ENCODE results near the gene DPM1.
A peak's percentile ranks its signal among the peaks of the same experiment; 100 is the strongest.

Gene DPM1

GRCh38 chr20:50931306-50932015 is 26.9 kb downstream of the DPM1 start, which contains the start of gene ADNP:
ADNP (minus strand) TSS chr20:50931437; CDS start chr20:50903996, 27,441 bp downstream.
- peaks cover 36% of the 10 kb centered on the region for H3K79me2 ChIP-seq (ENCODE audit: insufficient read depth, low read depth)
- peaks cover 36% of the 10 kb centered on the region for H3K4me1 ChIP-seq (ENCODE audit: low read depth, poor library complexity, severe bottlenecking)
- H4K20me1 ChIP-seq (ENCODE audit: insufficient read depth) = peaks cover 26% of the 10 kb centered on the region
- no peaks in the 10 kb centered on the region for H3K27me3 ChIP-seq (ENCODE audit: insufficient read depth, low read depth)
- peak; percentile 76 for TF ChIP-seq CTCF (conservative IDR thresholded peaks at IDR 0.05; ENCODE audit: low read depth, low read length)
- H3K9ac ChIP-seq = peak within 1 kb of the TSS; percentile 91
- peak within 1 kb of the TSS; percentile 45 for H2AFZ ChIP-seq (ENCODE audit: low read depth)
- H3K36me3 ChIP-seq (ENCODE audit: insufficient read depth) = peaks cover 3% of the 10 kb centered on the region; the same call in 1 of the 2 replicates
- H3K4me3 ChIP-seq (IDR thresholded peaks at IDR 0.05; ENCODE audit: insufficient read depth, low read depth, low read length) = no peak within 1 kb of the TSS
- H3K27ac ChIP-seq = peak within 1 kb of the TSS; percentile 88
- H3K4me2 ChIP-seq = peak within 1 kb of the TSS; percentile 40

GRCh38 chr20:50930976-50931305 is 27.4 kb downstream of the DPM1 start:
- no peak overlapping the region for H3K4me2 ChIP-seq
- peak overlapping the region; percentile 88 for H3K27ac ChIP-seq
- H4K20me1 ChIP-seq (ENCODE audit: insufficient read depth) = peaks cover 31% of the 10 kb centered on the region
- no peak for TF ChIP-seq CTCF (conservative IDR thresholded peaks at IDR 0.05; ENCODE audit: low read depth, low read length)
- peaks cover 3% of the 10 kb centered on the region; the same call in 1 of the 2 replicates for H3K36me3 ChIP-seq (ENCODE audit: insufficient read depth)
- no peak overlapping the region for H2AFZ ChIP-seq (ENCODE audit: low read depth)
- H3K27me3 ChIP-seq (ENCODE audit: insufficient read depth, low read depth) = no peaks in the 10 kb centered on the region
- H3K4me1 ChIP-seq (ENCODE audit: low read depth, poor library complexity, severe bottlenecking) = peaks cover 41% of the 10 kb centered on the region
- peak overlapping the region; percentile 87; the same call in 1 of the 2 replicates for H3K9ac ChIP-seq
- H3K79me2 ChIP-seq (ENCODE audit: insufficient read depth, low read depth) = peaks cover 42% of the 10 kb centered on the region
- H3K4me3 ChIP-seq (IDR thresholded peaks at IDR 0.05; ENCODE audit: insufficient read depth, low read depth, low read length) = no peak overlapping the region

- peaks cover 3% of the 10 kb centered on the region; the same call in 1 of the 2 replicates for H3K36me3 ChIP-seq (ENCODE audit: insufficient read depth)
- no peak overlapping the region for H2AFZ ChIP-seq (ENCODE audit: low read depth)
These were observed 28.0 kb downstream of the DPM1 start for GRCh38 chr20:50930139-50930975.

More at GRCh38 chr20:50930139-50930975, 28.0 kb downstream of the DPM1 start:
- peak overlapping the region; percentile 79 for H3K27ac ChIP-seq
- no peaks in the 10 kb centered on the region for H3K27me3 ChIP-seq (ENCODE audit: insufficient read depth, low read depth)
- H3K9ac ChIP-seq = peak overlapping the region; percentile 91
- H3K4me2 ChIP-seq = peak overlapping the region; percentile 97
- H3K4me3 ChIP-seq (IDR thresholded peaks at IDR 0.05; ENCODE audit: insufficient read depth, low read depth, low read length) = no peak overlapping the region
- peaks cover 48% of the 10 kb centered on the region for H3K79me2 ChIP-seq (ENCODE audit: insufficient read depth, low read depth)
- no peak for TF ChIP-seq CTCF (conservative IDR thresholded peaks at IDR 0.05; ENCODE audit: low read depth, low read length)
- H3K4me1 ChIP-seq (ENCODE audit: low read depth, poor library complexity, severe bottlenecking) = peaks cover 47% of the 10 kb centered on the region
- H4K20me1 ChIP-seq (ENCODE audit: insufficient read depth) = peaks cover 37% of the 10 kb centered on the region

Measured in KMS-11 (cell line).